GM12878 (cell line): ENCODE results near the gene SYPL1. TPM values are rescaled to one million over a fixed set of nuclear protein-coding genes. Genes with fewer than 3 reads are reported as not detected.
A peak's percentile ranks its signal among the peaks of the same experiment; 100 is the strongest.

Source experiments
- ATF3 ChIP-seq: IDR thresholded peaks from 2 replicates; pipeline ENCODE4 v1.6.1; 2011; ENCODE audit warnings: low read depth, mild to moderate bottlenecking, low read length, moderate library complexity, borderline replicate concordance; ENCODE audit errors: extremely low read depth
- BCL11A ChIP-seq: IDR thresholded peaks from 2 replicates; pipeline ENCODE4 v1.6.1; 2011; ENCODE audit warnings: low read depth, low read length
- HDAC6 ChIP-seq: fragments of 200-600 bp; sonication (generic); IDR thresholded peaks from one replicate; pipeline ENCODE4 v1.8.0; 2017; ENCODE audit warnings: antibody characterized with exemption; ENCODE audit not compliant: unreplicated experiment
- KDM1A ChIP-seq: fragments of 200-600 bp; sonication (generic); IDR thresholded peaks from 2 replicates; pipeline ENCODE4 v1.6.1; 2016; ENCODE audit warnings: borderline replicate concordance
- LARP7 ChIP-seq: fragments of 450-650 bp; IDR thresholded peaks from 2 replicates; pipeline ENCODE4 v1.6.1; 2017; ENCODE audit warnings: mild to moderate bottlenecking
- MYC ChIP-seq: IDR thresholded peaks from 2 replicates; pipeline ENCODE4 v1.6.1; 2011; ENCODE audit warnings: mild to moderate bottlenecking, low read length, moderate library complexity, inconsistent platforms; ENCODE audit not compliant: insufficient read depth, insufficient replicate concordance, insufficient read length, severe bottlenecking
- NR2C2 ChIP-seq: IDR thresholded peaks from 2 replicates; pipeline ENCODE4 v1.6.1; 2011; ENCODE audit warnings: borderline replicate concordance, low read depth; ENCODE audit not compliant: control insufficient read depth, insufficient read length
- RAD51 ChIP-seq: fragments of 450-650 bp; IDR thresholded peaks from 2 replicates; pipeline ENCODE4 v1.6.1; 2016; ENCODE audit warnings: moderate library complexity, mild to moderate bottlenecking, inconsistent platforms
- RB1 ChIP-seq: fragments of 450-650 bp; formaldehyde crosslinking; IDR thresholded peaks from 2 replicates; pipeline ENCODE4 v1.6.1; 2017; ENCODE audit warnings: mild to moderate bottlenecking, borderline replicate concordance
- RBBP5 ChIP-seq: fragments of 200-600 bp; sonication (generic); conservative IDR thresholded peaks from 2 replicates; pipeline ENCODE4 v1.6.1; 2016
- SMARCA5 ChIP-seq: fragments of 450-650 bp; IDR thresholded peaks from 2 replicates; pipeline ENCODE4 v1.6.1; 2017; ENCODE audit warnings: mild to moderate bottlenecking
- USF2 ChIP-seq: IDR thresholded peaks from 2 replicates; pipeline ENCODE4 v1.6.1; 2011; ENCODE audit warnings: low read depth, low read length, improper control_type of control experiment, borderline replicate concordance
- ZBTB4 ChIP-seq: fragments of 450-650 bp; formaldehyde crosslinking; IDR thresholded peaks from 2 replicates; pipeline ENCODE4 v1.4.0; 2022; ENCODE audit warnings: mild to moderate bottlenecking, moderate library complexity
- ZNF274 ChIP-seq: IDR thresholded peaks from one replicate; pipeline ENCODE4 v1.8.0; 2011; ENCODE audit not compliant: insufficient read length, insufficient read depth
- ZZZ3 ChIP-seq: IDR thresholded peaks from 2 replicates; pipeline ENCODE4 v1.6.1; 2011; ENCODE audit warnings: low read depth; ENCODE audit not compliant: control insufficient read depth, insufficient read length
- polyA plus RNA-seq, 11 experiments: library from polyadenylated mRNA; depleted of rRNA in 4 of 11; unstranded in 6 of 11; stranded (reverse) in 5 of 11; fragments of >200 nt; fragmentation: Nextera tagmentation in 4 of 11; fragmentation: Illumina TruSeq in 1 of 11; extraction: Ambion mirVana in 4 of 11; extraction: Trizol in 1 of 11; gene quantifications; 1 replicate in 1 of 11; 2 replicates in 10 of 11; pipeline versions ENCODE4 v1.2.1 to v1.2.3, GENCODE V29; 2011 to 2016; ENCODE audit warnings: inconsistent platforms in 2 of 11, missing spikeins in 2 of 11, low read depth in 1 of 11
- total RNA-seq, 4 experiments: library from RNA; depleted of rRNA in 3 of 4; stranded (reverse); fragments of >200 nt in 3 of 4; fragmentation: Illumina TruSeq in 1 of 4; extraction: Trizol in 1 of 4; gene quantifications; 2 replicates each; pipeline versions ENCODE4 v1.2.1 to v1.2.3, GENCODE V29; 2013 to 2021

SYPL1 gene
- total and polyA plus RNA-seq, 10 of the 15 experiments (the other 5 are each of a cell fraction or from before 2014, with no cell fraction given): 34.5 to 177 (median 87.3) TPM

- TF ChIP-seq ATF3 (no peak), HDAC6 (no peak), RB1 (no peak), RAD51 (no peak), SMARCA5 (peak; percentile 41; the same call in 1 of the 2 replicates), MYC (no peak), RBBP5 (no peak), ZZZ3 (no peak), NR2C2 (no peak), USF2 (no peak), ZNF274 (no peak), BCL11A (peak; percentile 68), KDM1A (0 out of 2 replicates have a peak, but pooled peaks have one; percentile 25), ZBTB4 (CRISPR knock-in tag) (no peak), LARP7 (no peak)
- TF ChIP-seq, all 136 proteins: peak for 51
These were observed 53.9 kb downstream of the SYPL1 start (continued) for GRCh38 chr7:106057962-106058927.
